GM12892 (cell line): ENCODE results near the gene LRAT. TPM values are rescaled to one million over a fixed set of nuclear protein-coding genes. Genes with fewer than 3 reads are reported as not detected.
"Not testable (repeated sequence)": the region's sequence is repeated elsewhere in the genome, so short reads cannot be mapped to it uniquely, and the experiment has no call there.

Source experiments
- DNase-seq: peaks from one replicate; pipeline ENCODE4 v3.0.0; 2011; ENCODE audit not compliant: insufficient read length
- FAIRE-seq: peaks from 2 replicates; lab custom pipeline; 2011; peaks lifted over from hg19 to GRCh38; lab: Jason Lieb, UNC
- POLR2A ChIP-seq: IDR thresholded peaks from 2 replicates; pipeline ENCODE4 v1.6.1; 2011; ENCODE audit warnings: low read depth, low read length, control low read depth
- POLR2AphosphoS5 ChIP-seq: IDR thresholded peaks from 2 replicates; pipeline ENCODE4 v1.6.1; 2011; ENCODE audit warnings: low read depth, low read length, control low read depth
- TAF1 ChIP-seq: IDR thresholded peaks from 2 replicates; pipeline ENCODE4 v1.6.1; 2011; ENCODE audit warnings: low read depth, mild to moderate bottlenecking, control low read depth, low read length, borderline replicate concordance
- polyA plus RNA-seq: library from polyadenylated mRNA; unstranded; fragments of >200 nt; gene quantifications from one replicate; pipeline ENCODE4 v1.2.1, GENCODE V29; 2012; ENCODE audit warnings: missing spikeins, inconsistent platforms; ENCODE audit not compliant: missing spikeins

LRAT gene
- not detected for polyA plus RNA-seq

- FAIRE-seq = no peak
- DNase-seq = no peak
- TF ChIP-seq TAF1 (no peak), POLR2A (no peak), POLR2AphosphoS5 (no peak)
Measured at GRCh38 chr4:154743683-154744340, at the start of gene LRAT. LRAT (plus strand) TSS chr4:154744000; CDS start chr4:154744327, 327 bp downstream.

GRCh38 chr4:154707877-154708276 lies 35.9 kb upstream of the LRAT start:
- no peak for TF ChIP-seq POLR2A
- no peak for TF ChIP-seq POLR2AphosphoS5
- TF ChIP-seq TAF1 = no peak
- DNase-seq = no peak
- FAIRE-seq = no peak

GRCh38 chr4:154709550-154709949 lies 34.2 kb upstream of the LRAT start:
- FAIRE-seq (no peak), DNase-seq (no peak)
- TF ChIP-seq POLR2AphosphoS5 (no peak), TAF1 (no peak), POLR2A (no peak)

- DNase-seq = no peak
- FAIRE-seq = no peak
- TF ChIP-seq TAF1 (no peak), POLR2AphosphoS5 (no peak), POLR2A (no peak)
Measured at GRCh38 chr4:154711522-154711921, 32.3 kb upstream of the LRAT start.

GRCh38 chr4:154714339-154715040 lies 29.3 kb upstream of the LRAT start:
- DNase-seq (no peak), FAIRE-seq (no peak)
- TF ChIP-seq POLR2A (no peak), POLR2AphosphoS5 (no peak), TAF1 (no peak)

GRCh38 chr4:154719087-154719486 lies 24.7 kb upstream of the LRAT start:
- DNase-seq (no peak), FAIRE-seq (no peak)
- TF ChIP-seq POLR2AphosphoS5 = no peak
- no peak for TF ChIP-seq TAF1
- TF ChIP-seq POLR2A = no peak

- TF ChIP-seq TAF1 = no peak
- TF ChIP-seq POLR2A = no peak
- no peak for TF ChIP-seq POLR2AphosphoS5
- no peak for DNase-seq
- FAIRE-seq = no peak
Measured at GRCh38 chr4:154720123-154720522, 23.7 kb upstream of the LRAT start.

GRCh38 chr4:154720618-154721267 lies 23.1 kb upstream of the LRAT start:
- no peak for TF ChIP-seq TAF1
- TF ChIP-seq POLR2A = no peak
- no peak for FAIRE-seq
- no peak for DNase-seq

- no peak for FAIRE-seq
- DNase-seq = no peak
- TF ChIP-seq POLR2A (no peak), POLR2AphosphoS5 (no peak), TAF1 (no peak)
Measured at GRCh38 chr4:154722262-154722661, 21.5 kb upstream of the LRAT start.

- not testable (repeated sequence) for FAIRE-seq, DNase-seq
Measured at GRCh38 chr4:154723601-154724000, 20.2 kb upstream of the LRAT start.

- no peak for TF ChIP-seq POLR2AphosphoS5
- TF ChIP-seq TAF1 = no peak
- TF ChIP-seq POLR2A = no peak
- no peak for FAIRE-seq
- DNase-seq = no peak
Measured at GRCh38 chr4:154727540-154727939, 16.3 kb upstream of the LRAT start.

- TF ChIP-seq POLR2AphosphoS5 (no peak), TAF1 (no peak), POLR2A (no peak)
- DNase-seq = no peak
- FAIRE-seq = no peak
Measured at GRCh38 chr4:154731756-154732155, 12.0 kb upstream of the LRAT start.
